ENCODE measurements around the gene TMBIM6. TPM values are rescaled to one million over a fixed set of nuclear protein-coding genes. Genes with fewer than 3 reads are reported as not detected.

The TMBIM6 gene
- total RNA-seq, 1 donor from 2014 or later = 571 TPM

GRCh38 chr12:49796606-49797448 is 55.5 kb downstream of the TMBIM6 start:
- TF ChIP-seq, protein P1, sequence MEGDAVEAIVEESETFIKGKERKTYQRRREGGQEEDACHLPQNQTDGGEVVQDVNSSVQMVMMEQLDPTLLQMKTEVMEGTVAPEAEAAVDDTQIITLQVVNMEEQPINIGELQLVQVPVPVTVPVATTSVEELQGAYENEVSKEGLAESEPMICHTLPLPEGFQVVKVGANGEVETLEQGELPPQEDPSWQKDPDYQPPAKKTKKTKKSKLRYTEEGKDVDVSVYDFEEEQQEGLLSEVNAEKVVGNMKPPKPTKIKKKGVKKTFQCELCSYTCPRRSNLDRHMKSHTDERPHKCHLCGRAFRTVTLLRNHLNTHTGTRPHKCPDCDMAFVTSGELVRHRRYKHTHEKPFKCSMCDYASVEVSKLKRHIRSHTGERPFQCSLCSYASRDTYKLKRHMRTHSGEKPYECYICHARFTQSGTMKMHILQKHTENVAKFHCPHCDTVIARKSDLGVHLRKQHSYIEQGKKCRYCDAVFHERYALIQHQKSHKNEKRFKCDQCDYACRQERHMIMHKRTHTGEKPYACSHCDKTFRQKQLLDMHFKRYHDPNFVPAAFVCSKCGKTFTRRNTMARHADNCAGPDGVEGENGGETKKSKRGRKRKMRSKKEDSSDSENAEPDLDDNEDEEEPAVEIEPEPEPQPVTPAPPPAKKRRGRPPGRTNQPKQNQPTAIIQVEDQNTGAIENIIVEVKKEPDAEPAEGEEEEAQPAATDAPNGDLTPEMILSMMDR (IDR thresholded peaks at IDR 0.05; ENCODE audit: unreplicated experiment) = no peak
- Mint-ChIP-seq H3K4me3 (ENCODE audit: unreplicated experiment) (no peak overlapping the region), H3K4me1 (ENCODE audit: unreplicated experiment) (peaks cover 4% of the 10 kb centered on the region), H3K27ac (ENCODE audit: unreplicated experiment) (no peak overlapping the region), H3K27me3 (ENCODE audit: unreplicated experiment) (peaks cover 12% of the 10 kb centered on the region), H3K9me3 (ENCODE audit: unreplicated experiment) (no peaks in the 10 kb centered on the region), H3K36me3 (ENCODE audit: low read depth, unreplicated experiment) (peaks cover 24% of the 10 kb centered on the region)
- no peak for DNase-seq (ENCODE audit: low spot score)

- Mint-ChIP-seq H3K27ac (ENCODE audit: unreplicated experiment) (no peak overlapping the region), H3K4me3 (ENCODE audit: unreplicated experiment) (no peak overlapping the region), H3K9me3 (ENCODE audit: unreplicated experiment) (no peaks in the 10 kb centered on the region), H3K4me1 (ENCODE audit: unreplicated experiment) (peaks cover 4% of the 10 kb centered on the region), H3K36me3 (ENCODE audit: low read depth, unreplicated experiment) (peaks cover 24% of the 10 kb centered on the region), H3K27me3 (ENCODE audit: unreplicated experiment) (peaks cover 12% of the 10 kb centered on the region)
- no peak for DNase-seq (ENCODE audit: low spot score)
- TF ChIP-seq, protein P1 (IDR thresholded peaks at IDR 0.05; ENCODE audit: unreplicated experiment) = no peak
These were observed 56.1 kb downstream of the TMBIM6 start for GRCh38 chr12:49797449-49797776.

DNA sequence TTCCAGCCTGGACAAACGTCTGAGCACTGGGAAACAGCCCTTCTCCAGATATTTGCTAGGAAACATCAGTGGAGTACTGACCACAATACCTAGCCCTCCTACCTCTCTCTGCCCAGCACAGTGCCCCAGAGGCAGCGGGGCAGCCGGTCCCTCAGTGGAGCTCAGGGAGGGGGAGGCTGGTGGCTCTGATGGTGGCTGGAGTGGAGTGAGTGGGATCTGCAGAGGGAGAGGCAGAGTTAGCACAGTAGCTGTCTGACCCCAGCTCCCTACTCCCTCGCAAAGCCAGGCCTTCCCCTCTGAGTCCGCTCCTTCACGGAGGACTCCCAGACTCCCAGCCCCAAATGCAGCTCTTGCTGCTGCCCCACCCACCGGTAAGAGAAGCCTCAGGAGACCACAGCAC is 56.9 kb downstream of the TMBIM6 start:
- H3K27me3 Mint-ChIP-seq (ENCODE audit: unreplicated experiment) = peaks cover 12% of the 10 kb centered on the region
- no peak overlapping the region for H3K4me3 Mint-ChIP-seq (ENCODE audit: unreplicated experiment)
- H3K27ac Mint-ChIP-seq (ENCODE audit: unreplicated experiment) = no peak overlapping the region
- H3K4me1 Mint-ChIP-seq (ENCODE audit: unreplicated experiment) = peaks cover 4% of the 10 kb centered on the region
- H3K36me3 Mint-ChIP-seq (ENCODE audit: low read depth, unreplicated experiment) = peaks cover 28% of the 10 kb centered on the region
- DNase-seq (ENCODE audit: low spot score) = no peak
- TF ChIP-seq, protein P1 (IDR thresholded peaks at IDR 0.05; ENCODE audit: unreplicated experiment) = no peak
- H3K9me3 Mint-ChIP-seq (ENCODE audit: unreplicated experiment) = no peaks in the 10 kb centered on the region

DNA sequence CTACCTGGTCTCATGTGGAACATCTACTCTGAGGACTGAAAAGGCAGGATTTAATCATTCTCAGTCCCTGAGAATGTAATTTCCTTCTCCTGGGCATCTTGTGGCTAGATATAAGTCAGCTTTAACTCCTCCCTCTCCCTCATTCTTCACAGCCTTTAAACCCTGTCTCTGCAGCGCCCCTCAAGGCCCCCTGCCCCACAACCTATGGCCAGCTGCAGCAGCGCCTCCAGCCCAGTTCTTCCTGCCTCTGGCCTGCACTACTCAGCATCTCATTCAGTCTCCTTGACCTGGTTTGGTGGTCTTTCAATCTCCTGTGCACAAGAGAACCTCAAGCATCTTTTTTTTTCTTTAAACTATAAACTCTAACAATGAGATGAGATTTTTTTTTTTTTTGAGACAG is 57.6 kb downstream of the TMBIM6 start:
- no peak for DNase-seq (ENCODE audit: low spot score)
- H3K9me3 Mint-ChIP-seq (ENCODE audit: unreplicated experiment) = no peaks in the 10 kb centered on the region
- H3K27ac Mint-ChIP-seq (ENCODE audit: unreplicated experiment) = peak overlapping the region; percentile 21
- H3K27me3 Mint-ChIP-seq (ENCODE audit: unreplicated experiment) = peaks cover 12% of the 10 kb centered on the region
- TF ChIP-seq, protein P1 (IDR thresholded peaks at IDR 0.05; ENCODE audit: unreplicated experiment) = no peak
- H3K36me3 Mint-ChIP-seq (ENCODE audit: low read depth, unreplicated experiment) = peaks cover 29% of the 10 kb centered on the region
- peaks cover 4% of the 10 kb centered on the region for H3K4me1 Mint-ChIP-seq (ENCODE audit: unreplicated experiment)
- no peak overlapping the region for H3K4me3 Mint-ChIP-seq (ENCODE audit: unreplicated experiment)

GRCh38 chr12:49800421-49801140 is 59.2 kb downstream of the TMBIM6 start:
- peaks cover 40% of the 10 kb centered on the region for H3K36me3 Mint-ChIP-seq (ENCODE audit: low read depth, unreplicated experiment)
- no peak for DNase-seq (ENCODE audit: low spot score)
- H3K27me3 Mint-ChIP-seq (ENCODE audit: unreplicated experiment) = peaks cover 8% of the 10 kb centered on the region
- peaks cover 4% of the 10 kb centered on the region for H3K4me1 Mint-ChIP-seq (ENCODE audit: unreplicated experiment)
- TF ChIP-seq, protein P1 (IDR thresholded peaks at IDR 0.05; ENCODE audit: unreplicated experiment) = no peak
- peak overlapping the region; percentile 65 for H3K4me3 Mint-ChIP-seq (ENCODE audit: unreplicated experiment)
- H3K9me3 Mint-ChIP-seq (ENCODE audit: unreplicated experiment) = no peaks in the 10 kb centered on the region
- no peak overlapping the region for H3K27ac Mint-ChIP-seq (ENCODE audit: unreplicated experiment)

Data from endothelial cell (in vitro differentiated cells).